Hepatocyte (in vitro differentiated cells): ENCODE data around the gene SCP2. TPM values are rescaled to one million over a fixed set of nuclear protein-coding genes. Genes with fewer than 3 reads are reported as not detected.

ENCODE experiments used
- DNase-seq: peaks from one replicate; pipeline ENCODE4 v3.0.0-alpha.2; 2016; ENCODE audit warnings: low spot score
- H2AFZ ChIP-seq: fragments of 200-600 bp; sonication (generic); 2 replicates; pipeline ENCODE4 v1.6.0; 2016; ENCODE audit warnings: antibody characterized with exemption, mild to moderate bottlenecking
- H3K27ac ChIP-seq: fragments of 200-600 bp; sonication (generic); 2 replicates; pipeline ENCODE4 v1.5.1; 2016; ENCODE audit warnings: mild to moderate bottlenecking
- H3K27me3 ChIP-seq: fragments of 200-600 bp; sonication (generic); 2 replicates; pipeline ENCODE4 v1.6.1; 2016
- H3K36me3 ChIP-seq: fragments of 200-600 bp; sonication (generic); replicated peaks from 2 replicates; pipeline ENCODE4 v1.5.1; 2016; ENCODE audit warnings: low read depth; ENCODE audit not compliant: insufficient read depth
- H3K4me1 ChIP-seq: fragments of 200-600 bp; sonication (generic); 2 replicates; pipeline ENCODE4 v1.5.1; 2016; ENCODE audit warnings: mild to moderate bottlenecking, moderate library complexity; ENCODE audit not compliant: insufficient read depth
- H3K4me2 ChIP-seq: fragments of 200-600 bp; sonication (generic); 2 replicates; pipeline ENCODE4 v1.6.0; 2016
- H3K4me3 ChIP-seq: fragments of 200-600 bp; sonication (generic); 2 replicates; pipeline ENCODE4 v1.5.1; 2016; ENCODE audit warnings: mild to moderate bottlenecking
- H3K79me2 ChIP-seq: fragments of 200-600 bp; sonication (generic); 2 replicates; pipeline ENCODE4 v1.6.0; 2017; ENCODE audit warnings: mild to moderate bottlenecking
- H3K9me2 ChIP-seq: fragments of 200-600 bp; sonication (generic); replicated peaks from 2 replicates; pipeline ENCODE4 v1.6.0; 2017; ENCODE audit warnings: mild to moderate bottlenecking; ENCODE audit not compliant: insufficient read depth
- H3K9me3 ChIP-seq: fragments of 200-600 bp; sonication (generic); 2 replicates; pipeline ENCODE4 v1.5.1; 2016; ENCODE audit warnings: low read depth, mild to moderate bottlenecking
- H4K20me1 ChIP-seq: fragments of 200-600 bp; sonication (generic); 2 replicates; pipeline ENCODE4 v1.6.0; 2016; ENCODE audit warnings: mild to moderate bottlenecking; ENCODE audit not compliant: insufficient read depth, poor library complexity, severe bottlenecking
- EZH2 ChIP-seq: fragments of 200-600 bp; sonication (generic); IDR thresholded peaks from 2 replicates; pipeline ENCODE4 v1.6.1; 2016; ENCODE audit warnings: antibody characterized with exemption, mild to moderate bottlenecking, borderline replicate concordance
- EZH2phosphoT487 ChIP-seq: fragments of 200-600 bp; sonication (generic); IDR thresholded peaks from one replicate; pipeline ENCODE4 v1.6.1; 2018; ENCODE audit warnings: antibody characterized with exemption, mild to moderate bottlenecking, low read depth, moderate library complexity; ENCODE audit not compliant: unreplicated experiment, severe bottlenecking
- WGBS: methylation state at CpG from one replicate; pipeline ENCODE4 v1.1.6; 2016; ENCODE audit warnings: low lambda C conversion rate; ENCODE audit errors: missing lambda C conversion rate; 5-methylcytosine and 5-hydroxymethylcytosine counted together
- polyA plus RNA-seq: library from polyadenylated mRNA; unstranded; fragments of >200 nt; fragmentation: Nextera tagmentation; extraction: Ambion mirVana; gene quantifications from 2 replicates; pipeline ENCODE4 v1.2.1, GENCODE V29; 2016
- total RNA-seq: library from RNA; depleted of rRNA; stranded (reverse); fragments of >200 nt; gene quantifications from 2 replicates; pipeline ENCODE4 v1.2.3, GENCODE V29; 2014
- TF ChIP-seq, protein P1 (sequence below): fragments of 200-600 bp; sonication (generic); IDR thresholded peaks from 2 replicates; pipeline ENCODE4 v1.5.1; 2016; ENCODE audit warnings: antibody characterized with exemption, mild to moderate bottlenecking; ENCODE audit not compliant: poor library complexity

SCP2 gene
- total and polyA plus RNA-seq, 2 experiments from 2014 or later, result 201 to 310 TPM

DNA sequence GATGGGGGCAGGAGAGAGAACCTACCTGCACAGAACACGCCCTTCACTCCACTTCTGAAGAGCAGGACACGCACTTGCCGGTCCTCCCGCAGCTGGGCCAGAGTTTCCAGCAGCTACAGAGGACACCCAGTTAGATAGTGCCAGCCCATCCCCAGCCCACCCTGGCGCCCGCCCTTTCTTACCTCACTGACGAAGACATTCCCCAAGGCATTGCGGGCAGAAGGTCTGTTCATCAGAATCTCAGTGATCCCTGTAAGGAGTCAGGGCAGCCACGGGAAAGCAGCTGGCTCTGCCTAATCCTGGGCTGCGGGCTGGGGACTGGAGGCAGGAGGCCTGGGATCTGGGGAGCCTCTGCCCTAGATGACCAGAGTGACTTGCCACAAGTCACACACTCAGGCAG is 15.5 kb upstream of the SCP2 start:
- Histone ChIP-seq H3K27me3 (no peaks in the 10 kb centered on the region), H3K36me3 (no peaks in the 10 kb centered on the region), H3K79me2 (no peaks in the 10 kb centered on the region), H3K9me2 (no peaks in the 10 kb centered on the region), H3K4me2 (no peak overlapping the region), H4K20me1 (no peaks in the 10 kb centered on the region), H2AFZ (no peak overlapping the region), H3K9me3 (no peaks in the 10 kb centered on the region), H3K4me3 (no peak overlapping the region), H3K4me1 (no peaks in the 10 kb centered on the region), H3K27ac (no peak overlapping the region)
- TF ChIP-seq, protein P1, sequence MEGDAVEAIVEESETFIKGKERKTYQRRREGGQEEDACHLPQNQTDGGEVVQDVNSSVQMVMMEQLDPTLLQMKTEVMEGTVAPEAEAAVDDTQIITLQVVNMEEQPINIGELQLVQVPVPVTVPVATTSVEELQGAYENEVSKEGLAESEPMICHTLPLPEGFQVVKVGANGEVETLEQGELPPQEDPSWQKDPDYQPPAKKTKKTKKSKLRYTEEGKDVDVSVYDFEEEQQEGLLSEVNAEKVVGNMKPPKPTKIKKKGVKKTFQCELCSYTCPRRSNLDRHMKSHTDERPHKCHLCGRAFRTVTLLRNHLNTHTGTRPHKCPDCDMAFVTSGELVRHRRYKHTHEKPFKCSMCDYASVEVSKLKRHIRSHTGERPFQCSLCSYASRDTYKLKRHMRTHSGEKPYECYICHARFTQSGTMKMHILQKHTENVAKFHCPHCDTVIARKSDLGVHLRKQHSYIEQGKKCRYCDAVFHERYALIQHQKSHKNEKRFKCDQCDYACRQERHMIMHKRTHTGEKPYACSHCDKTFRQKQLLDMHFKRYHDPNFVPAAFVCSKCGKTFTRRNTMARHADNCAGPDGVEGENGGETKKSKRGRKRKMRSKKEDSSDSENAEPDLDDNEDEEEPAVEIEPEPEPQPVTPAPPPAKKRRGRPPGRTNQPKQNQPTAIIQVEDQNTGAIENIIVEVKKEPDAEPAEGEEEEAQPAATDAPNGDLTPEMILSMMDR, result no peak
- no peak for TF ChIP-seq EZH2
- TF ChIP-seq EZH2phosphoT487, result no peak
- no peak for DNase-seq
- WGBS, result 93% methylated on average over 10 of the region's 10 CpGs

DNA sequence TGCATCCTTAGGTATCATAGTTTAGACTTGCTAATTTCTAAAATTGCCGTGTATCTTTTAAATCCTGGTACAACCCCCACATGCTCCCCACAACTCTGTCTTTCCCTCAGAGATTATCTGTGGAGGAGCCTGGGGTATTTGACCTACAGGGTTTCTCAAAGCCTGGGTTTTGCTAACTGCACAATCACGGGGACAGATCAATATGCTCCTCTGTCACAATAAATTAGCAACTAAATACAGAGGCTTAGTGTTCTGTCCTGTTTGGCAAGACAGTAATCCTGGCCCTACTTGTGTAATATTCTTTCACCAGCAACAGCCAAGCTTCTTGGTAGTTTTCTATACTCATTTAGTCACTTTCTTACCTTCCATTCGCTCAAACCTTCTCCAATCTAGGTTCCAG is 14.1 kb upstream of the SCP2 start:
- 71% methylated on average over 3 of the region's 3 CpGs for WGBS

DNA sequence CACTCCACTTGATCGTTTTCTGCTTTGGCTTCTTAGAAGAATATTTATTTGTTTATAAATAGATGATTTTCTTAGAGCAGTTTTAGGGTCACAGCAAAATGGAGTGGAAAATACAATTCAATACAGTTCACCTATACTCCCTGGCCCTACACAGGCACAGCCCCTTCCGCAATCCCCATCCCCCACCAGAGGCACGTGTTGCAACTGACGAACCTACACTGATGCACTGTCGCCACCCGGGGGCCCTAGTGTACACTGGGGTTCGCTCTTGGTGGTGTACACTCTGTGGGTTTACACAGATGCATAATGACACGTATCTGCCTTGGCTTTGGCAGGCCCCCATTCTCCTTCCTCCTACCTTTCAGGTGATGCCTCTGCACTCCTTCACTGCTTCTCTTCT is 13.5 kb upstream of the SCP2 start:
- Histone ChIP-seq H4K20me1 (no peaks in the 10 kb centered on the region), H3K9me2 (no peaks in the 10 kb centered on the region), H3K4me3 (no peak overlapping the region), H3K4me2 (no peak overlapping the region), H3K9me3 (no peaks in the 10 kb centered on the region), H3K4me1 (no peaks in the 10 kb centered on the region), H3K27ac (no peak overlapping the region), H2AFZ (no peak overlapping the region), H3K27me3 (no peaks in the 10 kb centered on the region), H3K36me3 (no peaks in the 10 kb centered on the region), H3K79me2 (no peaks in the 10 kb centered on the region)
- no peak for DNase-seq
- TF ChIP-seq EZH2phosphoT487 (no peak), EZH2 (no peak)
- TF ChIP-seq, protein P1, result no peak
- WGBS, result 65% methylated on average over 8 of the region's 8 CpGs

More for the DNA sequence above, 14.1 kb upstream of the SCP2 start:
- TF ChIP-seq EZH2 (no peak), EZH2phosphoT487 (no peak)
- TF ChIP-seq, protein P1, result no peak
- H3K27me3 ChIP-seq, result no peaks in the 10 kb centered on the region
- H3K27ac ChIP-seq, result no peak overlapping the region
- no peak overlapping the region for H3K4me2 ChIP-seq
- H3K36me3 ChIP-seq, result no peaks in the 10 kb centered on the region
- H3K4me1 ChIP-seq, result no peaks in the 10 kb centered on the region
- no peaks in the 10 kb centered on the region for H4K20me1 ChIP-seq
- no peaks in the 10 kb centered on the region for H3K9me3 ChIP-seq
- no peak for DNase-seq
- no peak overlapping the region for H2AFZ ChIP-seq
- H3K9me2 ChIP-seq, result no peaks in the 10 kb centered on the region
- H3K4me3 ChIP-seq, result no peak overlapping the region
- H3K79me2 ChIP-seq, result no peaks in the 10 kb centered on the region

DNA sequence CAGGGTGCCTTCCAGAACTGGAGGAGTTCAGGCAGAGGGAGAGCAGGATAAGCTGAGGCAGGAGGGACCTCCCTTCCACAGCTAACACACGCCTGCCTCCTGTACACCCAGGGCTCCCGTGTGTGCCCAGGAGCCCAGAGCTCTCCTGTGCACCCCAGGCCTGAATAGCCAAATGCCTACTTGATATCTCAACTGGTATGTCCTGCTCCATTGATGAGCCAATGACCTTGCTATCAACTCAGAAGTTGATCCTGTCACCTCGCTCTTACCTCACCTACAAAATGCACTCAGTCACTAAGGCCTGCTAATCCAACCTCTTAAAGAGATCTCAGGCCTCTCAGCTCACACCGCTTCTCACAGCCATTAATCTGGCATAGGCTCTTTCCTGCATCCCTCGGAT is 12.6 kb upstream of the SCP2 start:
- H3K4me2 ChIP-seq, result no peak overlapping the region
- TF ChIP-seq EZH2phosphoT487 (no peak), EZH2 (no peak)
- TF ChIP-seq, protein P1, result no peak
- H4K20me1 ChIP-seq, result no peaks in the 10 kb centered on the region
- H3K4me1 ChIP-seq, result no peaks in the 10 kb centered on the region
- no peaks in the 10 kb centered on the region for H3K36me3 ChIP-seq
- H3K27ac ChIP-seq, result no peak overlapping the region
- H3K27me3 ChIP-seq, result no peaks in the 10 kb centered on the region
- DNase-seq, result no peak
- H3K9me2 ChIP-seq, result no peaks in the 10 kb centered on the region
- no peaks in the 10 kb centered on the region for H3K79me2 ChIP-seq
- 86% methylated on average over 5 of the region's 5 CpGs for WGBS
- H3K9me3 ChIP-seq, result no peaks in the 10 kb centered on the region
- H2AFZ ChIP-seq, result no peak overlapping the region
- H3K4me3 ChIP-seq, result no peak overlapping the region
